DND-41 (cell line): ENCODE results near the gene SYCP2L.

Experiments
- ATAC-seq: fragments of 200-7000 bp; cut with Tn5 transposase; 3 replicates; pipeline ENCODE4 v1.9.1; 2021; ENCODE audit warnings: low read depth; ENCODE audit not compliant: insufficient read depth
- DNase-seq: peaks from one replicate; pipeline ENCODE4 v3.0.0-alpha.2; 2020
- H2AFZ ChIP-seq: 2 replicates; pipeline ENCODE4 v1.6.0; 2012; ENCODE audit warnings: low read depth, low read length
- H3K27ac ChIP-seq: 2 replicates; pipeline ENCODE4 v1.5.1; 2012; ENCODE audit warnings: low read length, inconsistent platforms
- H3K27me3 ChIP-seq: fragments of 200-600 bp; sonication (generic); 2 replicates; pipeline ENCODE4 v1.6.0; 2012; ENCODE audit warnings: low read length, mild to moderate bottlenecking, inconsistent platforms; ENCODE audit not compliant: insufficient read depth, poor library complexity
- H3K36me3 ChIP-seq: 2 replicates; pipeline ENCODE4 v1.5.1; 2012; ENCODE audit warnings: low read length, inconsistent platforms; ENCODE audit not compliant: insufficient read depth
- H3K4me1 ChIP-seq: 2 replicates; pipeline ENCODE4 v1.5.1; 2012; ENCODE audit warnings: mild to moderate bottlenecking, low read length; ENCODE audit not compliant: insufficient read depth
- H3K4me2 ChIP-seq: 2 replicates; pipeline ENCODE4 v1.6.0; 2012; ENCODE audit warnings: mild to moderate bottlenecking, moderate library complexity, low read length, inconsistent platforms; ENCODE audit not compliant: insufficient read depth
- H3K4me3 ChIP-seq, 2 experiments: fragments of 200-600 bp in 1 of 2; shearing (Covaris generic) in 1 of 2; 2 replicates each; pipeline ENCODE4 v1.5.1; 2012 to 2016; ENCODE audit warnings: inconsistent platforms in 2 of 2, low read length in 2 of 2, mild to moderate bottlenecking in 2 of 2, low read depth in 1 of 2, moderate library complexity in 1 of 2
- H3K79me2 ChIP-seq: 2 replicates; pipeline ENCODE4 v1.6.0; 2012; ENCODE audit warnings: low read length, inconsistent platforms; ENCODE audit not compliant: insufficient read depth
- H3K9ac ChIP-seq: 2 replicates; pipeline ENCODE4 v1.6.0; 2012; ENCODE audit warnings: low read depth, mild to moderate bottlenecking, inconsistent platforms, low read length, moderate library complexity
- H3K9me3 ChIP-seq: 2 replicates; pipeline ENCODE4 v1.5.1; 2012; ENCODE audit warnings: low read length, moderate library complexity, mild to moderate bottlenecking, inconsistent platforms; ENCODE audit not compliant: insufficient read depth, severe bottlenecking
- H4K20me1 ChIP-seq: 2 replicates; pipeline ENCODE4 v1.6.0; 2012; ENCODE audit warnings: low read length; ENCODE audit not compliant: insufficient read depth
- CTCF ChIP-seq: IDR thresholded peaks from 2 replicates; pipeline ENCODE4 v1.5.1; 2012; ENCODE audit warnings: borderline replicate concordance, low read length, moderate library complexity, mild to moderate bottlenecking; ENCODE audit not compliant: poor library complexity, severe bottlenecking; ENCODE audit errors: extremely low read depth
- EZH2 ChIP-seq: IDR thresholded peaks from 3 replicates; pipeline ENCODE4 v1.6.1; 2012; ENCODE audit warnings: borderline replicate concordance, low read depth, mild to moderate bottlenecking, moderate library complexity, low read length, inconsistent platforms; ENCODE audit not compliant: severe bottlenecking

SYCP2L gene

GRCh38 chr6:10873374-10873773, 13.5 kb upstream of the SYCP2L start:
- Histone ChIP-seq H3K36me3 (no peaks in the 10 kb centered on the region), H3K4me3 (no peak overlapping the region), H3K4me1 (no peaks in the 10 kb centered on the region), H3K9me3 (no peaks in the 10 kb centered on the region), H3K27me3 (no peaks in the 10 kb centered on the region), H4K20me1 (no peaks in the 10 kb centered on the region), H3K9ac (no peak overlapping the region), H2AFZ (no peak overlapping the region), H3K4me2 (no peak overlapping the region), H3K79me2 (no peaks in the 10 kb centered on the region), H3K27ac (no peak overlapping the region)
- TF ChIP-seq EZH2 (no peak), CTCF (no peak)
- DNase-seq, result no peak
- ATAC-seq, result no peak

- H3K9me3 ChIP-seq, result no peaks in the 10 kb centered on the region
- H3K4me2 ChIP-seq, result no peak overlapping the region
- no peak overlapping the region for H3K9ac ChIP-seq
- H3K4me1 ChIP-seq, result no peaks in the 10 kb centered on the region
- TF ChIP-seq CTCF (no peak), EZH2 (no peak)
- no peak for ATAC-seq
- H3K27me3 ChIP-seq, result no peaks in the 10 kb centered on the region
- DNase-seq, result no peak
- H3K27ac ChIP-seq, result no peak overlapping the region
- no peaks in the 10 kb centered on the region for H4K20me1 ChIP-seq
- H3K4me3 ChIP-seq, result no peak overlapping the region
- no peaks in the 10 kb centered on the region for H3K36me3 ChIP-seq
- H3K79me2 ChIP-seq, result no peaks in the 10 kb centered on the region
- H2AFZ ChIP-seq, result no peak overlapping the region
These were observed 12.6 kb upstream of the SYCP2L start for GRCh38 chr6:10874207-10874606.

GRCh38 chr6:10875026-10875425, 11.8 kb upstream of the SYCP2L start:
- ATAC-seq, result no peak
- no peaks in the 10 kb centered on the region for H3K27me3 ChIP-seq
- no peaks in the 10 kb centered on the region for H3K36me3 ChIP-seq

More at GRCh38 chr6:10875026-10875425, 11.8 kb upstream of the SYCP2L start:
- DNase-seq, result no peak
- Histone ChIP-seq H3K4me1 (no peaks in the 10 kb centered on the region), H3K4me2 (no peak overlapping the region), H3K4me3 (no peak overlapping the region), H4K20me1 (no peaks in the 10 kb centered on the region), H2AFZ (no peak overlapping the region), H3K79me2 (no peaks in the 10 kb centered on the region), H3K9me3 (no peaks in the 10 kb centered on the region), H3K27ac (no peak overlapping the region), H3K9ac (no peak overlapping the region)
- no peak for TF ChIP-seq CTCF
